Activated CD4-positive, CD25-positive, alpha-beta regulatory T cell (primary cell): ENCODE data around the gene SYN1.
"Not testable (repeated sequence)": the region's sequence is repeated elsewhere in the genome, so short reads cannot be mapped to it uniquely, and the experiment has no call there.

Experiments used
- DNase-seq, 4 experiments: peaks; one replicate each; lab custom pipeline; 2025; lab: John Stamatoyannopoulos, UW

SYN1 gene

DNA sequence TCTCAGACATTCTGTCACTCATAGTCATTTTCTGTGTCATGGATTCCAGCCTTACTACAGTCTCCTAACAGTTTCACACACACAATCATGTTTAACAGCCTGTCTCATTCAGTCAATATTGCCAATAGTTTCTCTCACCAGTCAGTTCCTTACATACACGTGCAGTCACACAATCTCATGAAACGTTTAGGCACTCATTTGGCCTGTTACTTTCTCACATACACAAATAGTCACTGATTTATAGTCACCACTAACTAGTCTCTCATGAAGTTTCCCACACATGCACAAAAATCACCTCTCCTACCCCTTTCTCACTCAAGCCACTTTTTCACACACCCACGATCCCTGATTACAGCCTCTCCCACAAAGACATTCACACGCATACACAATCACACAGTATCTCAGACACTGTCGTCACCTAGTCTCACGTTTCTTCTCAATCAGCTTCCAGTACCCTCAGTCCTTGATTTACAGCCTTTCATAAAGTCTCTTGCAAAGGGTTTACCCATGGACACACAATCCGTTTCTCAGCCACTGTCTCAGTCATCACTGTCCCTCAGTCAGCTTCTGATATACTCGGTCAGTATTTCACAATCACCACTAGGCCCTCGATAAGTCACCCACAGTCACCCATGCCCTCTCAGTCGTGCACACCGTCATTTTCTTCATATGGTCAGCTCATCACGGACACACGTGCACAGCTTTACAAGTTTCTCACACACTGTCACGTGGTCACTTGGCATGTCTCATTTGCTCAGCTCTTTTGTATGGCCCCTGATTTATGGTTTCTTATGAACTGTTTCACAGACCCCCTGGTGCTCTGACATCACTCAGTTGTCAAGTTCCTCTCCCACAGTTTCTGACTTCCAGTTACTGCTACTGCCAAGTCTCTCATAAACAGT, 14.3 kb upstream of the SYN1 start:
- no peak for DNase-seq

- DNase-seq: no peak
Measured at GRCh38 chrX:47632666-47633065, 13.0 kb upstream of the SYN1 start.

- no peak for DNase-seq
Measured at GRCh38 chrX:47631676-47632075, 12.0 kb upstream of the SYN1 start.

GRCh38 chrX:47629419-47630200, 10.0 kb upstream of the SYN1 start, which contains the start of gene CFP:
TSS of gene CFP (minus strand) at chrX:47629930. CDS start at chrX:47629844, 86 bp downstream.
- no peak for DNase-seq

- no peak for DNase-seq
Measured at GRCh38 chrX:47628982-47629381, 9.3 kb upstream of the SYN1 start.

DNA sequence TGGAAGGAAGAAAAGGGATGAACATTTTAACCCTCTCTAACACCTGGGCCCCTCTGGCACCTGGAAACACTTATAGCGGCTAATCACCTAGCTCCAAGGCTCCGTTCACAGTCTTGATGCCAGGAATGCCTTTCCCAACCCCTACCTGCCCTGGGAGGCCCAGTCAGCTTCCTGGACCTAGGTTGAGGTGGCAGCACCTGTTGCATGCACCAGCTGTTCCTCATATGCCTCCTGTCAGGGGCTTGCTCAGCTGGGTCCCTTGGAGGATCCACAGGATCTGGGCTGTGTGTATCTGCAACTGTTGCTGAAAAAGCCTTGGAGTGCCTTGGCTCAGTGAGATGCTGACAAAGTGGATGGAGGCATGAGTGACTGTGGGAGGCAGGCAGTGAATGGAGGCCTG, 5.7 kb upstream of the SYN1 start:
- DNase-seq: no peak

GRCh38 chrX:47623540-47624027, 3.9 kb upstream of the SYN1 start:
- peak in 1 of 4 experiments; percentile 3 for DNase-seq

GRCh38 chrX:47621851-47622250, 2.2 kb upstream of the SYN1 start:
- no peak for DNase-seq

GRCh38 chrX:47620303-47620685, 637 bp upstream of the SYN1 start:
- DNase-seq: no peak

DNA sequence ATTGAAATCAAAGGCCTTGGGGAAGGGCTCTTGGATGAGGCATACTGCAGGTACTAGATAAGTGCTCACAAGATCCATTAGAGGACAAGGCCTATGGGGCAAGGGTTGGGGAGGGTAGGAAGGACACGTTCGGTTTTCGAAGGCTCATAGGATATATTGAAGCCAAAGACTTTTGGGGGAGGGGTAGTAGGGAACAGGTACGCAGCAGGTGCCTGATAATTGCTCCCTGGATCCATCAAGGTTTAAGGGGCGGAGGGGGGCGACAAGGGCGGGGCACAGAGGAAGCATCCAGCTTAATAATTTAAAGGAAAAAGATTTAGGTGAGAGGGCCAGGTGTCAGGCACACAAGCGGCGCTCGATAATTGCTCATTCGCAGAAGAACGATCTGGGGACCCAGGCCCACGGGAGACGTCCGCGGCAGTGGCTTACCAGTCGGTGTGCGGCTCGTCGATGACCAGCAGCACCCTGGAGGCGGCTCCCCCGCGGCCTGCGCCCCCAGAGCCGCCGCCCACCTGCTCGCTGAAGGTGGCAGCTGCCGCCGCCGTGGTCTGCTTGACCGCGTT, 653 bp downstream of the SYN1 start:
- no peak for DNase-seq

DNA sequence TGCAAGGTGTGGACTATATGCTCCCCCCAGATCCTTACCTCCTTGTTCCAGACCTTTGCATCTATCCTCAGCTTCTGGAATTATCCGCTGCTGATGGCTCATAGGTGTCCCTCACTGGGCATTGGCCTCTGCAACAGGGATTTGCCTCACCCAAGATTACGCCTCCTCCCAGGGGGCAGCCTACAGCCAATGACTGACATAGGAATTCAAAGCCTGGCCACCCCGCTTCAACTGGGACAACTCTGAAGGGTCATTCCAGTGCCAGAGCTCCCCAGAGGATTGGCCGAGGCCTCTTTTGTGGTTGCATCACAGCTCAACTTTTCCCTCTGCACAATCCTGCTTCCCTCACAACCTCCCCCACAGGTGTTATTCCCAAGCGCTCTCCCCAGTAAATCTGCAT, 5.0 kb downstream of the SYN1 start:
- DNase-seq: no peak

DNA sequence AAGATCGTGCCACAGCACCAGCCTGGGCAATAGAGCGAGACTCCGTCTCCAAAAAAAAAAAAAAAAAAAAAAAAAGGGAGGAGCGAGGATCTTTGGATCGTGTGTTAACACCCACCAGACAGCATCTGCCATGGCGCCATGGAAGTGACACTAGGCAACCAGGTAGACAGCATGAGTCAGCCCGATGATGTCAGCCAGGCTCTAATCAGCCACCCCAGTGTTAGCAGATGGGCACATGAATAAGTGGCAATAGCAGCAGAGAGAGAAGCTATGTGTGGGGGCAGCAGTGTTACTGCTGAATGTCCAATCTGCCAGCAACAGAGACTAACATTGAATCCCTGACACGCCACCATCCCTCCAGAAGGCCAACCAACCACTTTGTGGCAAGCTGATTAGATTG, 6.6 kb downstream of the SYN1 start:
- no peak for DNase-seq

GRCh38 chrX:47612418-47612817, 7.2 kb downstream of the SYN1 start:
- DNase-seq: no peak

DNA sequence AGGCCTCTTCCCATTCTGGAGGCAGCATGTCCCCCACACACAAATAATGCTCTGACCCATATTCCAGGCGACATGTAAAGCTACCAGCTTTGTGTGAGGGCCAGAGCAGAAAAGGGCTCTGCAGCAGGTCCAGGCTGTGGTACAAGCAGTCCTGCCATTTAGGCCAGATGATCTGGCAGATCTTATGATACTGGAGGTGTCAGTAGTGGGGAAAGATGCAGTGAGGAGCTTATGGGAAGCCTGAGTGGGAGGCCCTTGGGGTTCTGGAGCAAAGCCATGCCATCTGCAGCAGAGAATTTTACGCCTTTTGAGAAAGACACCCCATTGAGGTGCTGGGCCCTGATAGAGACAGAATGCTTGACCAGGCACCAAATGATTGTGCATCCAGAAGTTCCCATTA, 7.7 kb downstream of the SYN1 start:
- no peak for DNase-seq

DNA sequence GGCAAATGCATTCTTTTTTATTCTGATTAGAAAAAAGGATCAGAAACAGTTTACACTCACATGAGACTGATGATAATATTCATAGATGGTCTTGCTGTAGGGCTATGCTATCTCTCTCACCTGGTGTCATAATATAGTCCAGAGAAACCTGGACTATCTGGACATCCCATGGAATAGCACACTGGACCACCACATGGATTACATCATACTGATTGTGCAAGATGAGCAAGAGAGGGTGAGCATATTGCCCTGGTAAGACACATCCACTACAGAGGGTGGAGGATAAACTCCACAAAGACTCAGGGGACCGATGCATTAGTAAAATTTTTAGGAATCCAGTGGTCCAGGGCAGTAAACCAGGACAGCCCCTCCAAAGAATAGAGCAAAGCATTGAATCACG, 8.2 kb downstream of the SYN1 start:
- DNase-seq: no peak

- DNase-seq: no peak
Measured at GRCh38 chrX:47610511-47610910, 9.1 kb downstream of the SYN1 start.

GRCh38 chrX:47608130-47608810, 11.4 kb downstream of the SYN1 start:
- no peak for DNase-seq

- DNase-seq: no peak
Measured at GRCh38 chrX:47607091-47607490, 12.6 kb downstream of the SYN1 start.

GRCh38 chrX:47605024-47605423, 14.6 kb downstream of the SYN1 start:
- DNase-seq: no peak

DNA sequence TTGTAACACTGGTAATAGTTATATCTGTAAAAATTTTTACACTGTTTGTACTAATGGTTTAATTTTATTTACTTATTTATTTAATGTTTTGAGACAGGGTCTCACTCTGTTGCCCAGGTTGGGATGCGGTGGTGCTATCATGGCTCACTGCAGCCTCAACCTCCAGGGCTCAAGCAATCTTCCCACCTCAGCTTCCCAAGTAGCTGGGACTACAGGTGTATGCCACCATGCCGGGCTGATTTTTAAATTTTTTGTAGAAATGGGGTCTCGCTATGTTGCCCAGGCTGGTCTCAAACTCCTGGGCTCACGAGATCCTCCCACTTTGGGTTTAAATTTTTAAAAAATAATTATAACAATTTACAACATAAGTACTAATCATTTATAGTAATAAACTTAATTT, 16.5 kb downstream of the SYN1 start:
- DNase-seq: not testable (repeated sequence)

DNA sequence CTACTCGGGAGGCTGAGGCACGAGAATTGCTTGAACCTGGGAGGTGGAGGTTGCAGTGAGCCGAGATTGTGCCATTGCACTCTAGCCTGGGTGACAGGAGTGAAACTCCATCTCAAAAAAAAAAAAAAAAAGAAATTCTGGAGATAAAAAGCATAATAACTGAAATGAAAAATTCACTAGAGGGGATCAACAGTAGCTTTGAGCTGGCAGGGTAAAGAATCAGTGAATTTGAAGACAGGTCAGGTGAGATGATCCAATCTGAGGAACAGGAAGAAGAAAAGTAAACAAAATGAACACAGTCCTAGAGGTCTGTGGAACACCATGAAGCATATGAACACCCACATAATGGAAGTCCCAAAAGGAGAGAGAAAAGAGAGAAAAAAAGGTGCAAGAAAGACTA, 22.4 kb downstream of the SYN1 start:
- DNase-seq: no peak

GRCh38 chrX:47596256-47596655, 23.4 kb downstream of the SYN1 start:
- DNase-seq: no peak
